Measurements from ENCODE around the gene HPSE2. TPM values are rescaled to one million over a fixed set of nuclear protein-coding genes. Genes with fewer than 3 reads are reported as not detected.

Gene HPSE2
- total RNA-seq, 3 donors from 2014 or later, result 2.7 to 8.0 (median 5.9) TPM

DNA sequence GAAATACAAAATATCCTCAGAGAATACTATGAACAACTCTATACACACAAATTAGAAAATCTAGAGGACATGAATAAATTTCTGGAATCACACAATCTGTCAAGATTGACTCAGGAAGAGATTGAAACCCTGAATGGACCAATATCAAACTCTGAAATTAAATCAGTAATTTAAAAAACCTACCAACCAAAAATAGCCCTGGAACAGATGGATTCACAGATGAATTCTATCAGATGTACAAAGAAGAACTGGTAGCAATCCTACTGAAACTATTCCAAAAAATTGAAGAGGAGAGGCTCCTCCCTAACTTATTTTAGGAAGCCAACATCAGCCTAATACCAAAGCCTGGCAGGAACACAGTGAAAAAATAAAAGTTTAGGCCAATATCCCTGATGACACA, 190.0 kb downstream of the HPSE2 start:
- H3K27ac ChIP-seq, result no peak overlapping the region
- TF ChIP-seq, protein P1, sequence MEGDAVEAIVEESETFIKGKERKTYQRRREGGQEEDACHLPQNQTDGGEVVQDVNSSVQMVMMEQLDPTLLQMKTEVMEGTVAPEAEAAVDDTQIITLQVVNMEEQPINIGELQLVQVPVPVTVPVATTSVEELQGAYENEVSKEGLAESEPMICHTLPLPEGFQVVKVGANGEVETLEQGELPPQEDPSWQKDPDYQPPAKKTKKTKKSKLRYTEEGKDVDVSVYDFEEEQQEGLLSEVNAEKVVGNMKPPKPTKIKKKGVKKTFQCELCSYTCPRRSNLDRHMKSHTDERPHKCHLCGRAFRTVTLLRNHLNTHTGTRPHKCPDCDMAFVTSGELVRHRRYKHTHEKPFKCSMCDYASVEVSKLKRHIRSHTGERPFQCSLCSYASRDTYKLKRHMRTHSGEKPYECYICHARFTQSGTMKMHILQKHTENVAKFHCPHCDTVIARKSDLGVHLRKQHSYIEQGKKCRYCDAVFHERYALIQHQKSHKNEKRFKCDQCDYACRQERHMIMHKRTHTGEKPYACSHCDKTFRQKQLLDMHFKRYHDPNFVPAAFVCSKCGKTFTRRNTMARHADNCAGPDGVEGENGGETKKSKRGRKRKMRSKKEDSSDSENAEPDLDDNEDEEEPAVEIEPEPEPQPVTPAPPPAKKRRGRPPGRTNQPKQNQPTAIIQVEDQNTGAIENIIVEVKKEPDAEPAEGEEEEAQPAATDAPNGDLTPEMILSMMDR (IDR thresholded peaks at IDR 0.05), result no peak
- TF ChIP-seq POLR2A (IDR thresholded peaks at IDR 0.05), result no peak
- TF ChIP-seq POLR2AphosphoS5 (IDR thresholded peaks at IDR 0.05), result no peak
- intact Hi-C loops (cut with DNase I; ENCODE audit: low total_unique reads), result no loop called here
- H3K27me3 ChIP-seq, result no peaks in the 10 kb centered on the region
- no peaks in the 10 kb centered on the region for H3K4me1 ChIP-seq
- no peaks in the 10 kb centered on the region for H3K36me3 ChIP-seq
- DNase-seq (ENCODE audit: low spot score in 2 of 2), result no peak
- peaks cover 11 to 37% of the 10 kb centered on the region in 2 donors for H3K9me3 ChIP-seq
- H3K4me3 ChIP-seq, result no peak overlapping the region

DNA sequence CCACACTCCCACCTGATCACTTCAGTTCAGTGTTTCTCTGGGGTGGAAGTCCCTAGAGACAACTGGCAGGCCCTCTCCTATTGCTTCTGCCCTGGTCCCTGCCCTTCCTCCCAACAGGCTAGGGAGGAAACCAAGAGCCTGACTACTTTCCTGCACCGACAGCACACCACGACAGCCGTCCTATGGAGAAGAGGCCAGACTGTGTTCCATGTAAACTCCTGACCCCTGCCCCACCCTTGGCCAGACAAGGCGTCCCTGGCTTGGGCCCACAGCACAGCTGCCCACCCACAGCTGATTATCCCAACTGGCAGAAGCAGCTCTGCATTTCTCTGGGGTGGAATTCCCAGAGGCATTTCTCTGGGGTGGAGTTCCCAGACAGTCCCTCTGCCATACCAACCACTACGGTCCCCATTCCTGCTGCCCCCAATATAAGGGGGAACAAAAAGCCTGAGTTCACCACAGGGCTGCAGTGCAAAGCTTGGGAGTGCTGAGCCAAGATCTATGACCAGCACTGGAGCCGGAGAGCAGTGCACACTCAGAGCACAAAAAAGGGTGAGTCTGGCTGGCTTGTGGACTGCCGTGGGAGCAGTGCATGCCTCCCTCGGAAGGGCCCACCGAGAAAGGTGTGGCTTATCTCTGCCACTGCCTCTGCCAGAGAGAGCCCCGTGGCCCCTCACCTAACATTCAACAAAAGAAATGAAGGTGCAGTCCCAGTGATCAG, 193.4 kb downstream of the HPSE2 start:
- intact Hi-C loops (cut with DNase I; ENCODE audit: low total_unique reads), result no loop called here
- no peaks in the 10 kb centered on the region for H3K27me3 ChIP-seq
- no peaks in the 10 kb centered on the region for H3K36me3 ChIP-seq
- no peak overlapping the region for H3K27ac ChIP-seq
- TF ChIP-seq POLR2AphosphoS5 (IDR thresholded peaks at IDR 0.05), result no peak
- TF ChIP-seq, protein P1 (IDR thresholded peaks at IDR 0.05), result no peak
- no peak for TF ChIP-seq POLR2A (IDR thresholded peaks at IDR 0.05)
- H3K9me3 ChIP-seq, result peaks cover 11 to 37% of the 10 kb centered on the region in 2 donors
- no peaks in the 10 kb centered on the region for H3K4me1 ChIP-seq
- no peak for DNase-seq (ENCODE audit: low spot score in 2 of 2)
- no peak overlapping the region for H3K4me3 ChIP-seq

GRCh38 chr10:99041468-99041867, 194.2 kb downstream of the HPSE2 start:
- Histone ChIP-seq H3K4me3 (no peak overlapping the region), H3K36me3 (no peaks in the 10 kb centered on the region), H3K9me3 (peaks cover 11 to 37% of the 10 kb centered on the region in 2 donors), H3K4me1 (no peaks in the 10 kb centered on the region), H3K27me3 (no peaks in the 10 kb centered on the region), H3K27ac (no peak overlapping the region)
- no peak for TF ChIP-seq POLR2A (IDR thresholded peaks at IDR 0.05)
- TF ChIP-seq, protein P1 (IDR thresholded peaks at IDR 0.05), result no peak
- TF ChIP-seq POLR2AphosphoS5 (IDR thresholded peaks at IDR 0.05), result no peak
- intact Hi-C loops (cut with DNase I; ENCODE audit: low total_unique reads), result no loop called here
- no peak for DNase-seq (ENCODE audit: low spot score in 2 of 2)

DNA sequence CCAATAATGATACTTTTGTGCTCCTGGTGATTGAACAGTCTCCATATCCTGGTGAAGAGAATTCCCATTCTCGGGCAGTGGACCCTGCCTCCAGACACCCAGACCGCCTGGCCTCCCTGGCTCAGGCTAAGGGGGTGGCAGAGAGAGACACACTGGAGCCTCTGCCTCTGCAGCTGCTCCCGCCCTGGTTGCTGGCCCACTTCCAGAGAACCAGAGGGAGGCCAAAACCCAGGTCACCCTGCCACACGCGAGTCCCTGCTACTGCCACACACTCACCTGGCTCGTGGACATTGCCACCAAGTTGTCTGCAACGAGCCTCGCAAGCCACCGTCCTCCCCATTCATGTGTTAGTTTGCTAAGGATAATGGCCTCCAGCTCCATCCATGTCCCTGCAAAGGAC, 221.8 kb downstream of the HPSE2 start:
- H3K4me1 ChIP-seq, result no peaks in the 10 kb centered on the region
- intact Hi-C loops (cut with DNase I; ENCODE audit: low total_unique reads), result no loop called here
- no peaks in the 10 kb centered on the region for H3K36me3 ChIP-seq
- no peak for DNase-seq (ENCODE audit: low spot score in 2 of 2)
- H3K27me3 ChIP-seq, result no peaks in the 10 kb centered on the region
- H3K4me3 ChIP-seq, result no peak overlapping the region
- TF ChIP-seq, protein P1 (IDR thresholded peaks at IDR 0.05), result no peak
- no peak for TF ChIP-seq POLR2AphosphoS5 (IDR thresholded peaks at IDR 0.05)
- TF ChIP-seq POLR2A (IDR thresholded peaks at IDR 0.05), result no peak
- H3K9me3 ChIP-seq, result no peaks in the 10 kb centered on the region
- H3K27ac ChIP-seq, result no peak overlapping the region

DNA sequence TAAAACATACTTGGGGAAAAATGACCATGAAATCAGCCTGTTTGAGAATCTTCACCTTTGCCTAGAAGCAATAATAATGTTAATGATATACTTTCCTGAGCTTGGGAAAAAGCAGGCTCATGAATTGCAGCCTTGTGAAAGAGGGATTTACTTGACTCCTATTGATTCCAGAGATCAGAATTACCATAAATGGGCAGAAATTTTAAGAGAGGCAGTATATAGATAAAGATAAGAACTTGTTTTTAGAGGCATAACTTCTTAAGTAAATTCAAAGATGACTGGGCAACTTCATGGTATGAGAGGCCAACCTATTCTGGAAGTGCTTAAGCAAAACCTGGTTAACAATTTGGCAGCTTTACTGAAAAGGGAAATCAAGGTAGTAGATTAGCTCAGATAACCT, 225.4 kb downstream of the HPSE2 start:
- Histone ChIP-seq H3K27me3 (no peaks in the 10 kb centered on the region), H3K4me1 (no peaks in the 10 kb centered on the region), H3K36me3 (no peaks in the 10 kb centered on the region), H3K9me3 (peaks cover 0 to 9% of the 10 kb centered on the region in 2 donors), H3K4me3 (no peak overlapping the region), H3K27ac (no peak overlapping the region)
- DNase-seq (ENCODE audit: low spot score in 2 of 2), result no peak
- TF ChIP-seq POLR2A (IDR thresholded peaks at IDR 0.05), result no peak
- intact Hi-C loops (cut with DNase I; ENCODE audit: low total_unique reads), result no loop called here
